ENCODE results near the gene SLC17A2.

DNA sequence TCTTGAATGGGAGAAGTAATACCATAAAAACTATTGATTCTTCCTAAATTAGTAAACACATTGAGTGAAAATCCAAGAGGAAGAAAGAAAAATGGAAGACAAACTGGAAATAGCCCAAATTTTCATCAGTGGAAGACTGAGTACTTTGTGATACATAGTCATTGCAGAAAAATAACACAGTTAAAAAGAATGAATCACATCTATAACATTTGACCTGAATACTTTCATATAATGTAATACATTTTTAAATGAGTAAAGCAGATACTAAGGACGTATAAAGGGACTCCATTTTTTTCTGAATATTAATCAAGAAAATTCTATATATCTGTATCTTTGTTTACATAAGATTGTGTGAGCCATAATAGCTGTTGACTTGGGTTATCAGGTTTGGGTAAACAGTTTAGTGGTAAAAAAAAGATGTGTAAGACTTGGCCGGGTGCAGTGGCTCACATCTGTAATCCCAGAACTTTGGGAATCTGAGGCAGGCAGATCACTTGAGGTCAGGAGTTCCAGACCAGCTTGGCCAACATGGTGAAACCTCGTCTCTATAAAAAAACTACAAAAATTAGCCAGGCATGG is 4.3 kb upstream of the SLC17A2 start:
- TF ChIP-seq POLR2A (IDR thresholded peaks at IDR 0.05): no peak
- TF ChIP-seq, protein P1, sequence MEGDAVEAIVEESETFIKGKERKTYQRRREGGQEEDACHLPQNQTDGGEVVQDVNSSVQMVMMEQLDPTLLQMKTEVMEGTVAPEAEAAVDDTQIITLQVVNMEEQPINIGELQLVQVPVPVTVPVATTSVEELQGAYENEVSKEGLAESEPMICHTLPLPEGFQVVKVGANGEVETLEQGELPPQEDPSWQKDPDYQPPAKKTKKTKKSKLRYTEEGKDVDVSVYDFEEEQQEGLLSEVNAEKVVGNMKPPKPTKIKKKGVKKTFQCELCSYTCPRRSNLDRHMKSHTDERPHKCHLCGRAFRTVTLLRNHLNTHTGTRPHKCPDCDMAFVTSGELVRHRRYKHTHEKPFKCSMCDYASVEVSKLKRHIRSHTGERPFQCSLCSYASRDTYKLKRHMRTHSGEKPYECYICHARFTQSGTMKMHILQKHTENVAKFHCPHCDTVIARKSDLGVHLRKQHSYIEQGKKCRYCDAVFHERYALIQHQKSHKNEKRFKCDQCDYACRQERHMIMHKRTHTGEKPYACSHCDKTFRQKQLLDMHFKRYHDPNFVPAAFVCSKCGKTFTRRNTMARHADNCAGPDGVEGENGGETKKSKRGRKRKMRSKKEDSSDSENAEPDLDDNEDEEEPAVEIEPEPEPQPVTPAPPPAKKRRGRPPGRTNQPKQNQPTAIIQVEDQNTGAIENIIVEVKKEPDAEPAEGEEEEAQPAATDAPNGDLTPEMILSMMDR (IDR thresholded peaks at IDR 0.05): no peak

Data from ovary (tissue), 3 donors.